Glomerular endothelial cell (primary cell): ENCODE data around the gene KRTAP10-2. TPM values are rescaled to one million over a fixed set of nuclear protein-coding genes. Genes with fewer than 3 reads are reported as not detected.
"Not testable (repeated sequence)": the region's sequence is repeated elsewhere in the genome, so short reads cannot be mapped to it uniquely, and the experiment has no call there.

Experiments
- DNase-seq: peaks from one replicate; pipeline ENCODE4 v3.0.0-alpha.2; 2011; ENCODE audit warnings: low read depth, low spot score; ENCODE audit errors: extremely low read depth
- total RNA-seq: library from RNA; depleted of rRNA; stranded (reverse); fragments of >200 nt; gene quantifications from 2 replicates; pipeline ENCODE4 v1.2.3, GENCODE V29; 2015

Gene KRTAP10-2
- total RNA-seq, 1 donor from 2014 or later = not detected

- DNase-seq = not testable (repeated sequence)
Measured at GRCh38 chr21:44503006-44503889, 48.1 kb downstream of the KRTAP10-2 start.

- DNase-seq = no peak
Measured at GRCh38 chr21:44502171-44502958, 48.9 kb downstream of the KRTAP10-2 start.

Other genes starting within 250 kb of the KRTAP10-2 start
- 14.8 and 19.3 TPM in 2 replicates for gene CFAP410, start 212.1 kb downstream of the KRTAP10-2 start, total RNA-seq
- 3.4 and 5.7 TPM in 2 replicates for gene TRPM2, start 197.9 kb downstream of the KRTAP10-2 start, total RNA-seq
- 9.8 and 10.4 TPM in 2 replicates for gene LRRC3, start 96.0 kb downstream of the KRTAP10-2 start, total RNA-seq
- gene KRTAP10-1, start 11.3 kb downstream of the KRTAP10-2 start, total RNA-seq = not detected in 2 replicates
- gene KRTAP10-3, start 7.3 kb upstream of the KRTAP10-2 start, total RNA-seq = not detected in 2 replicates
- gene KRTAP10-4, start 22.2 kb upstream of the KRTAP10-2 start, total RNA-seq = not detected in 2 replicates
- gene KRTAP10-5, start 29.1 kb upstream of the KRTAP10-2 start, total RNA-seq = not detected in 2 replicates
- not detected in 2 replicates for gene KRTAP10-6, start 41.0 kb upstream of the KRTAP10-2 start, total RNA-seq
- gene KRTAP10-7, start 49.1 kb upstream of the KRTAP10-2 start, total RNA-seq = not detected in 2 replicates
- gene KRTAP10-8, start 60.6 kb upstream of the KRTAP10-2 start, total RNA-seq = not detected in 2 replicates
- gene KRTAP10-9, start 75.6 kb upstream of the KRTAP10-2 start, total RNA-seq = not detected in 2 replicates
- not detected in 2 replicates for gene KRTAP10-10, start 85.9 kb upstream of the KRTAP10-2 start, total RNA-seq
- gene KRTAP10-11, start 94.9 kb upstream of the KRTAP10-2 start, total RNA-seq = not detected in 2 replicates
- not detected in 2 replicates for gene KRTAP12-4, start 103.2 kb upstream of the KRTAP10-2 start, total RNA-seq
- gene KRTAP12-3, start 106.4 kb upstream of the KRTAP10-2 start, total RNA-seq = not detected in 2 replicates
- not detected in 2 replicates for gene KRTAP12-2, start 115.4 kb upstream of the KRTAP10-2 start, total RNA-seq
- not detected in 2 replicates for gene KRTAP12-1, start 130.7 kb upstream of the KRTAP10-2 start, total RNA-seq
- gene KRTAP10-12, start 145.7 kb upstream of the KRTAP10-2 start, total RNA-seq = not detected in 2 replicates
- 0.12 TPM in 1 of 2 replicates, not detected in the other for gene TSPEAR, start 160.1 kb upstream of the KRTAP10-2 start, total RNA-seq